Heart right ventricle (tissue), 16 donors: ENCODE results near the gene WFS1. TPM values are rescaled to one million over a fixed set of nuclear protein-coding genes. Genes with fewer than 3 reads are reported as not detected.

Experiments used
- ATAC-seq, 8 donors: fragments of 200-7000 bp; cut with Tn5 transposase; one replicate each; pipeline ENCODE4 v1.9.1; 2020; ENCODE audit warnings: mild to moderate bottlenecking in 8 of 8, moderate library complexity in 8 of 8, moderate number of reproducible peaks in 1 of 8
- DNase-seq, 2 donors: peaks; one replicate each; pipeline ENCODE4 v3.0.0-alpha.2; 2020
- H3K27ac ChIP-seq, 10 donors: fragments of 200-600 bp; sonication (generic) in 2 of 10; one replicate each; pipeline versions ENCODE4 v1.5.0 to v1.8.0; 2020 to 2022; ENCODE audit warnings: mild to moderate bottlenecking in 3 of 10
- H3K27me3 ChIP-seq, 7 donors: fragments of 200-600 bp; one replicate each; pipeline ENCODE4 v1.8.0; 2021 to 2022; ENCODE audit warnings: mild to moderate bottlenecking in 2 of 7
- H3K36me3 ChIP-seq, 9 donors: fragments of 200-600 bp; sonication (generic) in 1 of 9; one replicate each; pipeline versions ENCODE4 v1.5.0 to v1.8.0; 2020 to 2022; ENCODE audit warnings: mild to moderate bottlenecking in 2 of 9
- H3K4me1 ChIP-seq, 9 donors: fragments of 200-600 bp; sonication (generic) in 1 of 9; one replicate each; pipeline versions ENCODE4 v1.5.0 to v1.8.0; 2020 to 2022; ENCODE audit warnings: mild to moderate bottlenecking in 4 of 9
- H3K4me3 ChIP-seq, 10 donors: fragments of 200-600 bp; sonication (generic) in 2 of 10; one replicate each; pipeline versions ENCODE4 v1.5.0 to v1.8.0; 2020 to 2022; ENCODE audit warnings: mild to moderate bottlenecking in 7 of 10, moderate library complexity in 2 of 10
- H3K9me3 ChIP-seq, 11 donors: fragments of 200-600 bp in 10 of 11; sonication (generic) in 2 of 11; one replicate each; pipeline versions ENCODE4 v1.5.0 to v1.8.0; 2013 to 2022; ENCODE audit warnings: mild to moderate bottlenecking in 2 of 11, control low read depth in 1 of 11, moderate library complexity in 1 of 11
- CTCF ChIP-seq, 9 donors: fragments of 200-600 bp; sonication (generic) in 2 of 9; IDR thresholded peaks; one replicate each; pipeline versions ENCODE4 v1.5.0 to v1.8.0; 2021 to 2022; ENCODE audit warnings: antibody characterized with exemption in 9 of 9, mild to moderate bottlenecking in 5 of 9, moderate library complexity in 1 of 9
- WGBS, 2 donors: extraction: QIAGEN DNeasy Blood & Tissue Kit; methylation state at CpG; one replicate each; pipeline ENCODE4 v1.1.7; 2013; ENCODE audit warnings: inconsistent platforms in 1 of 2; 5-methylcytosine and 5-hydroxymethylcytosine counted together
- intact Hi-C, 10 donors: fragments of 100-400 bp; cut with DNase I; formaldehyde crosslinking; loops; one replicate each; pipeline versions ENCODE4 v1.11.1 to v1.14.2; 2022
- polyA plus RNA-seq, 2 donors: library from polyadenylated mRNA; stranded (reverse); fragments of 200-250 nt; gene quantifications; one replicate each; pipeline ENCODE4 v1.2.3, GENCODE V29; 2013
- total RNA-seq, 10 donors: library from RNA; stranded (reverse); fragmentation: NEBNext Ultra II Directional in 3 of 10; extraction: Animal tissue kit (Norgen Biotek cat#: 25700) in 3 of 10; gene quantifications; one replicate each; pipeline versions ENCODE4 v1.2.1 to v1.2.4, GENCODE V29; 2021 to 2023
- donor health status: Arrhythmogenic right ventricular cardiomyopathy.
- donor health status: ischemic (EF 13 %, LVEDD 7.1; RV severe dilation, severe dysfunction).
- donor health status: healthy with polysubstance abuse.
- donor health status: DM: no; HTN: yes; CAD: no.
- donor health status: DM: no; HTN: no; CAD: no.
- donor health status: ischemic (EF 25% LVEDD 6.9; RV normal size, moderate dysfunction).
- donor health status: ischemic (EF 25% LVEDD 5.7; RV mildly dilated, moderate dysfunction).
- donor health status: healthy.
- donor health status: DM: yes; HTN: yes; CAD: no.
- donor health status: Ischemic cardiomyopathy.
- donor health status: ischemic (EF 35%, LVEDD 5.7; RV mildly dilated, moderate dysfunction).
- donor health status: nonischemic (EF 11% LVEDD 7.7; RV severe dilation, severe dysfunction).
- donor health status: DM: yes; HTN: yes; CAD: no.
- donor health status: PGD.
- donor health status: ischemic (EF 29% LVEDD 5.4; RV normal size, mild dysfunction).
- donor health status: nonischemic (EF 23%, LVEDD 6.1; RV moderate dilation, normal function).

The WFS1 gene
- total and polyA plus RNA-seq, 12 donors = 35.0 to 119 (median 69.4) TPM

- no peak for ATAC-seq
- H3K36me3 ChIP-seq = no peaks in the 10 kb centered on the region
- H3K4me3 ChIP-seq = no peak overlapping the region
- peaks cover 0 to 5% (median 0%) of the 10 kb centered on the region in 11 donors for H3K9me3 ChIP-seq
- no peak for TF ChIP-seq CTCF (IDR thresholded peaks at IDR 0.05)
- intact Hi-C loops = no loop called here
- no peak for DNase-seq
- no peak overlapping the region for H3K27ac ChIP-seq
- peaks cover 0 to 22% (median 4%) of the 10 kb centered on the region in 7 donors for H3K27me3 ChIP-seq
- peaks cover 0 to 16% (median 7%) of the 10 kb centered on the region in 9 donors for H3K4me1 ChIP-seq
- 82 to 84% methylated on average over 6 of the region's 6 CpGs for WGBS, 2 donors
Measured at GRCh38 chr4:6313216-6313615, 43.6 kb downstream of the WFS1 start.

GRCh38 chr4:6316461-6317003 is 46.9 kb downstream of the WFS1 start:
- 35 to 38% methylated on average over 6 of the region's 6 CpGs for WGBS, 2 donors

GRCh38 chr4:6318206-6318605 is 48.6 kb downstream of the WFS1 start:
- H3K4me1 ChIP-seq = no peaks in the 10 kb centered on the region
- no peak for DNase-seq
- H3K4me3 ChIP-seq = no peak overlapping the region
- peaks cover 0 to 9% (median 0%) of the 10 kb centered on the region in 11 donors for H3K9me3 ChIP-seq
- H3K36me3 ChIP-seq = no peaks in the 10 kb centered on the region
- intact Hi-C loops = no loop called here
- WGBS, 2 donors = 87 to 88% methylated on average over 11 to 12 of the region's 12 CpGs
- no peak for TF ChIP-seq CTCF (IDR thresholded peaks at IDR 0.05)
- no peak overlapping the region for H3K27ac ChIP-seq
- peaks cover 0 to 19% (median 4%) of the 10 kb centered on the region in 7 donors for H3K27me3 ChIP-seq
- ATAC-seq = no peak

More at GRCh38 chr4:6316461-6317003, 46.9 kb downstream of the WFS1 start:
- Histone ChIP-seq H3K27ac (no peak overlapping the region), H3K4me1 (no peaks in the 10 kb centered on the region), H3K4me3 (no peak overlapping the region), H3K27me3 (peaks cover 0 to 14% (median 4%) of the 10 kb centered on the region in 7 donors), H3K9me3 (peaks cover 0 to 9% (median 0%) of the 10 kb centered on the region in 11 donors), H3K36me3 (no peaks in the 10 kb centered on the region)
- DNase-seq (no peak), ATAC-seq (no peak)
- TF ChIP-seq CTCF (IDR thresholded peaks at IDR 0.05) = no peak
- intact Hi-C loops = no loop called here

GRCh38 chr4:6319530-6320150 is 50.0 kb downstream of the WFS1 start:
- H3K36me3 ChIP-seq = no peaks in the 10 kb centered on the region
- intact Hi-C loops = no loop called here
- ATAC-seq (no peak), DNase-seq (no peak)
- peaks cover 0 to 9% (median 0%) of the 10 kb centered on the region in 11 donors for H3K9me3 ChIP-seq
- no peak for TF ChIP-seq CTCF (IDR thresholded peaks at IDR 0.05)
- 85 to 86% methylated on average over 12 of the region's 12 CpGs for WGBS, 2 donors
- peaks cover 0 to 8% (median 0%) of the 10 kb centered on the region in 9 donors for H3K4me1 ChIP-seq
- peaks cover 0 to 14% (median 4%) of the 10 kb centered on the region in 7 donors for H3K27me3 ChIP-seq
- H3K4me3 ChIP-seq = no peak overlapping the region
- no peak overlapping the region for H3K27ac ChIP-seq
